ENCODE data around the gene CEACAM19. TPM values are rescaled to one million over a fixed set of nuclear protein-coding genes. Genes with fewer than 3 reads are reported as not detected.
A peak's percentile ranks its signal among the peaks of the same experiment; 100 is the strongest.

Gene CEACAM19
- total and polyA plus RNA-seq, 9 of the 15 experiments (the other 6 are each of a cell fraction or from before 2014, with no cell fraction given), result 0.15 to 0.30 (median 0.23) TPM; not detected in 5

DNA sequence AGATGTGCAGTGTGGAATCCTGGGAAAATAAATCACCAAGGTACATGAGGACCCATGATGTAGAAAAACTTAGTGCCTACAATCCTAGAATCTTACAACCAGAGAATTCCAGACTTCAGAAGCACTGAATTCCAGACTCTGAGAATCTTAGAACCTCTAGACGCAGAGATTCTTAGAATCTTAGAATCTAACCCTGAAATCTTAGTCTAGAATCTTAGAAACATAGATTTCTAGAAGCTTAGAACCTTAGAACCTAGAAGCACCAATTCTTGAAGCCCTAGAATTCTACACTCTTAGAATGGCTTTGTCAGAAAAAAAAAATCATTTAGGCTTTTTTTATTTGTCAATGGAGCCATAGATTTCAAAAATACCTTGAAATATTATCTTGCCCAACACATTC lies 33.7 kb downstream of the CEACAM19 start:
- Histone ChIP-seq H3K9ac (ENCODE audit: insufficient read depth in 1 of 2, low read depth in 2 of 2, low read length in 2 of 2) (no peak overlapping the region), H3K27me3 (ENCODE audit: control insufficient read depth in 2 of 2, insufficient read depth in 2 of 2, low read length in 2 of 2) (no peaks in the 10 kb centered on the region), H3K9me1 (ENCODE audit: control insufficient read depth, insufficient read depth, low read length) (no peaks in the 10 kb centered on the region), H3K4me1 (replicated peaks in 1 of 2; ENCODE audit: control insufficient read depth in 2 of 2, insufficient read depth in 2 of 2, low read length in 2 of 2) (peaks cover 0 to 20% of the 10 kb centered on the region in 2 experiments; a peak in 4 of 5 replicates), H3K9me3 (replicated peaks; ENCODE audit: control insufficient read depth, insufficient read depth, low read depth, low read length) (no peaks in the 10 kb centered on the region), H3K27ac (ENCODE audit: extremely low read depth, low read depth, low read length) (no peak overlapping the region), H3K36me3 (ENCODE audit: control insufficient read depth, insufficient read depth, low read length) (no peaks in the 10 kb centered on the region), H3K4me3 (no peak overlapping the region), H3K4me2 (ENCODE audit: insufficient read depth, low read length) (no peak overlapping the region), H4K20me1 (replicated peaks; ENCODE audit: control insufficient read depth, insufficient read depth, low read length) (no peaks in the 10 kb centered on the region), H2AFZ (ENCODE audit: low read depth, low read length) (no peak overlapping the region), H3K79me2 (ENCODE audit: control insufficient read depth, insufficient read depth, low read length) (no peaks in the 10 kb centered on the region)
- FAIRE-seq, result no peak
- no TSS peak for BruUV-seq (replicated peaks)
- TF ChIP-seq, protein P1, sequence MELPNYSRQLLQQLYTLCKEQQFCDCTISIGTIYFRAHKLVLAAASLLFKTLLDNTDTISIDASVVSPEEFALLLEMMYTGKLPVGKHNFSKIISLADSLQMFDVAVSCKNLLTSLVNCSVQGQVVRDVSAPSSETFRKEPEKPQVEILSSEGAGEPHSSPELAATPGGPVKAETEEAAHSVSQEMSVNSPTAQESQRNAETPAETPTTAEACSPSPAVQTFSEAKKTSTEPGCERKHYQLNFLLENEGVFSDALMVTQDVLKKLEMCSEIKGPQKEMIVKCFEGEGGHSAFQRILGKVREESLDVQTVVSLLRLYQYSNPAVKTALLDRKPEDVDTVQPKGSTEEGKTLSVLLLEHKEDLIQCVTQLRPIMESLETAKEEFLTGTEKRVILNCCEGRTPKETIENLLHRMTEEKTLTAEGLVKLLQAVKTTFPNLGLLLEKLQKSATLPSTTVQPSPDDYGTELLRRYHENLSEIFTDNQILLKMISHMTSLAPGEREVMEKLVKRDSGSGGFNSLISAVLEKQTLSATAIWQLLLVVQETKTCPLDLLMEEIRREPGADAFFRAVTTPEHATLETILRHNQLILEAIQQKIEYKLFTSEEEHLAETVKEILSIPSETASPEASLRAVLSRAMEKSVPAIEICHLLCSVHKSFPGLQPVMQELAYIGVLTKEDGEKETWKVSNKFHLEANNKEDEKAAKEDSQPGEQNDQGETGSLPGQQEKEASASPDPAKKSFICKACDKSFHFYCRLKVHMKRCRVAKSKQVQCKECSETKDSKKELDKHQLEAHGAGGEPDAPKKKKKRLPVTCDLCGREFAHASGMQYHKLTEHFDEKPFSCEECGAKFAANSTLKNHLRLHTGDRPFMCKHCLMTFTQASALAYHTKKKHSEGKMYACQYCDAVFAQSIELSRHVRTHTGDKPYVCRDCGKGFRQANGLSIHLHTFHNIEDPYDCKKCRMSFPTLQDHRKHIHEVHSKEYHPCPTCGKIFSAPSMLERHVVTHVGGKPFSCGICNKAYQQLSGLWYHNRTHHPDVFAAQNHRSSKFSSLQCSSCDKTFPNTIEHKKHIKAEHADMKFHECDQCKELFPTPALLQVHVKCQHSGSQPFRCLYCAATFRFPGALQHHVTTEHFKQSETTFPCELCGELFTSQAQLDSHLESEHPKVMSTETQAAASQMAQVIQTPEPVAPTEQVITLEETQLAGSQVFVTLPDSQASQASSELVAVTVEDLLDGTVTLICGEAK (IDR thresholded peaks at IDR 0.05), result no peak
- TF ChIP-seq, protein P1 (CRISPR knock-in tag; IDR thresholded peaks at IDR 0.05), result no peak
- TF ChIP-seq, protein P2, sequence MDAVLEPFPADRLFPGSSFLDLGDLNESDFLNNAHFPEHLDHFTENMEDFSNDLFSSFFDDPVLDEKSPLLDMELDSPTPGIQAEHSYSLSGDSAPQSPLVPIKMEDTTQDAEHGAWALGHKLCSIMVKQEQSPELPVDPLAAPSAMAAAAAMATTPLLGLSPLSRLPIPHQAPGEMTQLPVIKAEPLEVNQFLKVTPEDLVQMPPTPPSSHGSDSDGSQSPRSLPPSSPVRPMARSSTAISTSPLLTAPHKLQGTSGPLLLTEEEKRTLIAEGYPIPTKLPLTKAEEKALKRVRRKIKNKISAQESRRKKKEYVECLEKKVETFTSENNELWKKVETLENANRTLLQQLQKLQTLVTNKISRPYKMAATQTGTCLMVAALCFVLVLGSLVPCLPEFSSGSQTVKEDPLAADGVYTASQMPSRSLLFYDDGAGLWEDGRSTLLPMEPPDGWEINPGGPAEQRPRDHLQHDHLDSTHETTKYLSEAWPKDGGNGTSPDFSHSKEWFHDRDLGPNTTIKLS (IDR thresholded peaks at IDR 0.05; ENCODE audit: borderline replicate concordance, low read depth), result peak; percentile 92; the same call in 1 of the 2 replicates
- POLR2A ChIA-PET, result interaction anchor here (1.1 kb wide), 1 partner anchor 19 kb away, joined by 3 read pairs; no protein-coding TSS in a partner anchor
- in situ Hi-C loops (cut with MboI) (no loop called here), intact Hi-C loops (cut with micrococcal nuclease) (no loop called here)
- no peak for DNase-seq (ENCODE audit: extremely low read depth in 1 of 4, low spot score in 3 of 4)
- ATAC-seq, result no peak
- CTCF ChIA-PET (ENCODE audit: low intra/inter-chr PET ratio), result interaction anchor here (0.6 kb wide), 1 partner anchor 22 kb away, joined by 4 read pairs; no protein-coding TSS in a partner anchor
- WGBS (ENCODE audit: insufficient coverage, low coverage, missing lambda C conversion rate), result 42% methylated on average over 1 of the region's 1 CpG
